Endothelial cell (in vitro differentiated cells): ENCODE measurements around the gene RNF115. TPM values are rescaled to one million over a fixed set of nuclear protein-coding genes. Genes with fewer than 3 reads are reported as not detected.

Experiments used
- DNase-seq: peaks from one replicate; pipeline ENCODE4 v3.0.0; 2021; ENCODE audit warnings: low spot score
- H3K27ac Mint-ChIP-seq: one replicate; pipeline ENCODE4 v1.8.0; 2021; ENCODE audit warnings: mixed read lengths, inconsistent platforms; ENCODE audit not compliant: unreplicated experiment
- H3K27me3 Mint-ChIP-seq: one replicate; pipeline ENCODE4 v1.8.0; 2021; ENCODE audit warnings: mild to moderate bottlenecking, moderate library complexity, mixed read lengths, inconsistent platforms; ENCODE audit not compliant: unreplicated experiment
- H3K36me3 Mint-ChIP-seq: one replicate; pipeline ENCODE4 v1.8.0; 2021; ENCODE audit warnings: mild to moderate bottlenecking, low read depth, mixed read lengths, inconsistent platforms; ENCODE audit not compliant: unreplicated experiment
- H3K4me1 Mint-ChIP-seq: one replicate; pipeline ENCODE4 v1.8.0; 2021; ENCODE audit warnings: mild to moderate bottlenecking, mixed read lengths, inconsistent platforms; ENCODE audit not compliant: unreplicated experiment
- H3K4me3 Mint-ChIP-seq: one replicate; pipeline ENCODE4 v1.8.0; 2021; ENCODE audit warnings: mild to moderate bottlenecking, mixed read lengths, inconsistent platforms; ENCODE audit not compliant: unreplicated experiment
- H3K9me3 Mint-ChIP-seq: one replicate; pipeline ENCODE4 v1.8.0; 2021; ENCODE audit warnings: mixed read lengths, inconsistent platforms; ENCODE audit not compliant: unreplicated experiment
- CTCF ChIP-seq: fragments of 200-600 bp; sonication (generic); IDR thresholded peaks from one replicate; pipeline ENCODE4 v1.5.0; 2021; ENCODE audit warnings: antibody characterized with exemption; ENCODE audit not compliant: unreplicated experiment
- total RNA-seq: library from RNA; stranded (reverse); fragmentation: NEBNext Ultra II Directional; extraction: Animal tissue kit (Norgen Biotek cat#: 25700); gene quantifications from one replicate; pipeline ENCODE4 v1.2.1, GENCODE V29; 2021; ENCODE audit not compliant: unreplicated experiment

RNF115 gene
- total RNA-seq, 1 donor from 2014 or later, result 13.1 TPM

DNA sequence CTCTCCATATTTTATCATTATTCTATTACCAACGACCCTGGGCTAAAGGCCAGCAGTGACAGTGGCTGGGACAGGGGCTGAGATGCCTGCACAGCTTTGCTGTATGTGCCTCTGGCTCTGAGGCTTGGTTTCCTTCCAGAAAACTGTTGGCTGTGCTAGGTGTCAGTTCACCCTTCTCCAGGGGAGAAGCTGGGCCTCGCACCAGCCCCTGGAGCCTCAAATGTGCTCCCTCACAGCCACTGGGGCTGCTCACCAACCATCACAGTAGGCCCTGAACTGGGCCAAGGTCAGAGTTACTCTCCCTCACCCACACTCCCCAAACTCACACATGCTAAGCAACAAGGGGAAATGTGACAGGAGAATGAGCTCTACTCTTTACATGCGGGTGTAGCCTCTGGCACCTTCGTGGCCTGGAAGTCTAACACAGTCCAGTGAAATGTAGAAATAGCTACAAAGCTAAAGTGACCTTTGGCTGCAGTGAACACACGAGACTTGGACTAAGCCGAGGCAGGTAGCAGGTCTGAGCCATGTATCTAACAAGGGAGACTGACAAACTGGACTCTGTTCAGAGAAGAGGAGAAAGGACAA, 109.3 kb downstream of the RNF115 start:
- TF ChIP-seq CTCF, result no peak
- H3K36me3 Mint-ChIP-seq, result no peaks in the 10 kb centered on the region
- DNase-seq, result no peak
- no peaks in the 10 kb centered on the region for H3K27me3 Mint-ChIP-seq
- H3K9me3 Mint-ChIP-seq, result no peaks in the 10 kb centered on the region
- no peak overlapping the region for H3K4me3 Mint-ChIP-seq
- no peaks in the 10 kb centered on the region for H3K4me1 Mint-ChIP-seq
- H3K27ac Mint-ChIP-seq, result no peak overlapping the region

DNA sequence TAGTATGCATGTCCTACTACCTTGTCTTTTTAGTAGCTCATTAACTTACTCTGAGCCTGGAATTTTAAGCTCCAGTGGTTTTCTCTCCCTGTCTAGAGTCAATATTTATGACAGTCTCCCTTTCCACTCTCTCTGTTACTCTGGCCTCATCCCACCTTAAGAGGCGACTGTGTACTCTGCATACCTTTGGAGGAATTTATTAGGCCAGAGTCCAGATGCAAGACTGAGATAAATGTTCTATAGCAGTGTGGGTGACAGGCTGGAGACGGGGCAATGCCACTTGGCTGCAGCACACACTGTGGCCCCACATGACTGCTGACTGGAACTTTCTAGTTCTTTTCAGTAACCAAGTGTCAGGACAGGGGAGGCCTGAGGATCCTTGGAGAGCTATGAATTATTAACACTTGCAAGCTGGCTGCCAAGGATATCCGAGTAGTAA, 112.7 kb downstream of the RNF115 start:
- Mint-ChIP-seq H3K9me3 (no peaks in the 10 kb centered on the region), H3K27me3 (no peaks in the 10 kb centered on the region), H3K27ac (no peak overlapping the region), H3K36me3 (no peaks in the 10 kb centered on the region), H3K4me3 (no peak overlapping the region), H3K4me1 (no peaks in the 10 kb centered on the region)
- TF ChIP-seq CTCF, result no peak
- no peak for DNase-seq

GRCh38 chr1:145710291-145711027, 113.4 kb downstream of the RNF115 start:
- no peak overlapping the region for H3K4me3 Mint-ChIP-seq
- no peak for DNase-seq
- H3K27ac Mint-ChIP-seq, result no peak overlapping the region
- H3K4me1 Mint-ChIP-seq, result no peaks in the 10 kb centered on the region
- TF ChIP-seq CTCF, result no peak
- H3K36me3 Mint-ChIP-seq, result no peaks in the 10 kb centered on the region
- no peaks in the 10 kb centered on the region for H3K27me3 Mint-ChIP-seq
- H3K9me3 Mint-ChIP-seq, result no peaks in the 10 kb centered on the region

DNA sequence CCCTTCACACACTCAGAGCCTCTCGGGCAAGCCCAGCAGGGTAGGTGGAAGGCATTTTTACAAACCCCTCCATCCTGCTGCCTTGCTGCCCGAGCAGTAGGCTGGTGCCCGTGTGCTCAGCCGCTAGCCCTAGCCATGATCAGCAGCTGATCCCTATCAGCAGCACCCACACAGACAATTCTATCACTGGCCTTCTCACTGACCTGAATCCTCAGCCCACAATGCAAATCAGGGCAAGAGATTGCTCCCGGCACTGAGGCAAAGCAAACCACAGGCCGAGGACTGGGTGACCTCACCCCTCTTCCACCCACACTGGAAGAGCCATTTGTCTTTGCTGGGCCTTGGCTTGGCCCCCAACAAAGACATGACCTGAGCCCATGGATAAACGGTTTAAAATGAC, 115.8 kb downstream of the RNF115 start:
- no peak overlapping the region for H3K4me3 Mint-ChIP-seq
- no peak for DNase-seq
- H3K4me1 Mint-ChIP-seq, result no peaks in the 10 kb centered on the region
- no peaks in the 10 kb centered on the region for H3K36me3 Mint-ChIP-seq
- TF ChIP-seq CTCF, result no peak
- no peaks in the 10 kb centered on the region for H3K9me3 Mint-ChIP-seq
- no peaks in the 10 kb centered on the region for H3K27me3 Mint-ChIP-seq
- H3K27ac Mint-ChIP-seq, result no peak overlapping the region

GRCh38 chr1:145707183-145707867, 116.6 kb downstream of the RNF115 start, which contains the start of gene PDZK1:
PDZK1 (minus strand) TSS chr1:145707368; CDS start chr1:145688021, 19,347 bp downstream.
- no peak within 1 kb of the TSS for H3K27ac Mint-ChIP-seq
- DNase-seq, result no peak
- no peak for TF ChIP-seq CTCF
- H3K36me3 Mint-ChIP-seq, result no peaks in the 10 kb centered on the region
- no peak within 1 kb of the TSS for H3K4me3 Mint-ChIP-seq
- H3K27me3 Mint-ChIP-seq, result no peaks in the 10 kb centered on the region
- no peaks in the 10 kb centered on the region for H3K9me3 Mint-ChIP-seq
- no peaks in the 10 kb centered on the region for H3K4me1 Mint-ChIP-seq
